ENCODE data around the gene SLC25A29.
"Not testable (repeated sequence)": the region's sequence is repeated elsewhere in the genome, so short reads cannot be mapped to it uniquely, and the experiment has no call there.

SLC25A29 gene

GRCh38 chr14:100330388-100330931, 24.2 kb upstream of the SLC25A29 start:
- DNase-seq: no peak

DNA sequence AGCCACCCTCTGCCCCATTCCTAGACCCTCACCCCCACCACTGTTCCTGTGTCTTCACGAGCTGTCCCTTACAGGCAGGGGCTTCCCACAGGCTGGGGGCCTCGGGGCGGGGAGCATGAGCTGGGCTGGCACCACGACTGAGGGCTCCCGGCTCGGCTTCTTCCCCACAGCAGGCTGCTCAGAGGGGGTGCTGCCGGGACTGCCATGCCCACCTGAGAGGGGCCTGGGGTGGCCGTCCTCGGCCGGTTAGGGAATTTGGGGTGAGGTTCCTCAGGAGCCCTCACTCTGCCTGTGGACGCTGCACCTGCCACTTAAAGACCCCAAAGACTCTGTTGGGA, 23.7 kb upstream of the SLC25A29 start:
- no peak for DNase-seq

GRCh38 chr14:100329233-100330006, 23.2 kb upstream of the SLC25A29 start:
- no peak for DNase-seq

- no peak for DNase-seq
Observed at GRCh38 chr14:100328495-100329163, 22.4 kb upstream of the SLC25A29 start.

DNA sequence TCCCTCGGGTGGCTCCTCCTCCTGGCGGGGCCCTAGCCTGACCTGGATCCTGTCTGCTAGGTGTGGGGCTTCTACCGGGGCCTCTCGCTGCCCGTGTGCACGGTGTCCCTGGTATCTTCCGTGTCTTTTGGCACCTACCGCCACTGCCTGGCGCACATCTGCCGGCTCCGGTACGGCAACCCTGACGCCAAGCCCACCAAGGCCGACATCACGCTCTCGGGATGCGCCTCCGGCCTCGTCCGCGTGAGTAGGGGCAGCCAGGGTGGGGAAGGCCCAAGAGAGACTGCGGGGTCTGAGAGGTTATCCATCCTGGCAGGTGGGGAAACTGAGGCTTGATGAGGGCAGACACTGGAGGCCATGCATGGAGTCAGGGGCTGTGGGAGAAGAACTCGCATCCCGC, 20.9 kb upstream of the SLC25A29 start:
- DNase-seq: no peak

GRCh38 chr14:100325958-100326357, 19.7 kb upstream of the SLC25A29 start:
- no peak for DNase-seq

DNA sequence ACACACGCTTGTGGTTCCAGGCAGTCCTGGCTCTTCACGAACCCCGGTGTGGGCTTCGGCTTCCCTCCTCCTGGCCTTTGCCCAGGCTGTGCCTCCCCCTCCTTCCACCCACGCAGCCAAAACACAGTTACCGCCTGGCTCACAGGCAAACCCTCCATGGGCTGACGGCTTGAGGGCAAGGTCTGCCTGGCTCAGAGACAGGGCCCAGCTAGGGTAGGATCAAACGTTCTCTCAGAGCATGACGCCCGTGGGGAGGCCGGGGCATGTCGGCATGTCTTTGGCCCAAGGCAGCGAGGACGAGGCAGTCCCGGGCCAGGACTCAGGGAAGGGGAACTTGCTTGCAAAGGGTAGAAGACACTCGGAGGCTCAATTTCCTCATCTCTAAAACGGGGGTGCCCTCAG, 19.0 kb upstream of the SLC25A29 start:
- DNase-seq: no peak

GRCh38 chr14:100323942-100324307, 17.7 kb upstream of the SLC25A29 start:
- DNase-seq: no peak

DNA sequence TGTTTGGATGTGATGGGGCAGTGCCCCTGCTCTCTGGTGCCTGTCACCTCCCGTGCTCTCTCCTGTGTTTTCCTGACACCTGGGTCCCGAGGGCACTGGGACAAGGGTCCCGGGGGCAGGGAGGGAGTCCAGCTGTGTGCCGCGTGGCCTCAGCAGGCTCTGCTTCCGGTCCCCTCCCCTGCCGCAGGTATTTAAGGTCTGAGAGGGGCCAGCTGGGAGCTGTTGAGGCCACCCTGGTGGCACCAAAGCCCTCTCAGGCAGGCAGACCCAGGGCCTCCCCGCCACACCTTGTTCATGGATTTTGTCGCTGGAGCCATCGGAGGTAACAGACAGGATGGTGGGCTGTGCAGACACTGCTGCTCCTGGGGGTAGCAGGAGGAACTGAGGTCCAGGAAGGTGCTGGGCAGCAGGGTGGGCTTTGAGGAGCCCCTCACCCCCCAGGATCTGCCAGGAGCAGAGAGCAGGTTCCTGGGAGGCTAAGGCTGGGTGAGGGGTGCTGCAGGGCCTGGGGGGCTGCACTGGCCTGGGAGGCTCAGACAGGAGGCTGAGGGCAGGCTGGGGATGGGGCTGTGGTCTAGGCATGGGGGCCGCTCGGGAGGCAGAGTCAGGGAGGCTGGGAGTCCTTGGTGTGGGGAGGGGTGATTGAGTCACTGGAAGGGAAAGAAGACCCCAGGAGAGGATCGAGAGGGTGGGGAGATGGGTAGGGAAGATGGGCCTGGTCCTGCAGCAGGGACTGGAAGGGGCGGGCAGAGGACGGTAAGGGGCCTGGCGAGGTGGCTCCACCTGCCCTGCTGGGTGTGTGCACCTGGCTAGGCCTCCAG, 17.1 kb upstream of the SLC25A29 start, which contains the start of gene SLC25A47:
Gene SLC25A47 (plus strand): TSS at position 219 of the 821 bp plus-strand sequence. CDS start 76 bp downstream, at position 295.
- DNase-seq: no peak

GRCh38 chr14:100322138-100322957, 16.1 kb upstream of the SLC25A29 start:
- DNase-seq: no peak

- DNase-seq: no peak
Observed at GRCh38 chr14:100321473-100322137, 15.4 kb upstream of the SLC25A29 start.

DNA sequence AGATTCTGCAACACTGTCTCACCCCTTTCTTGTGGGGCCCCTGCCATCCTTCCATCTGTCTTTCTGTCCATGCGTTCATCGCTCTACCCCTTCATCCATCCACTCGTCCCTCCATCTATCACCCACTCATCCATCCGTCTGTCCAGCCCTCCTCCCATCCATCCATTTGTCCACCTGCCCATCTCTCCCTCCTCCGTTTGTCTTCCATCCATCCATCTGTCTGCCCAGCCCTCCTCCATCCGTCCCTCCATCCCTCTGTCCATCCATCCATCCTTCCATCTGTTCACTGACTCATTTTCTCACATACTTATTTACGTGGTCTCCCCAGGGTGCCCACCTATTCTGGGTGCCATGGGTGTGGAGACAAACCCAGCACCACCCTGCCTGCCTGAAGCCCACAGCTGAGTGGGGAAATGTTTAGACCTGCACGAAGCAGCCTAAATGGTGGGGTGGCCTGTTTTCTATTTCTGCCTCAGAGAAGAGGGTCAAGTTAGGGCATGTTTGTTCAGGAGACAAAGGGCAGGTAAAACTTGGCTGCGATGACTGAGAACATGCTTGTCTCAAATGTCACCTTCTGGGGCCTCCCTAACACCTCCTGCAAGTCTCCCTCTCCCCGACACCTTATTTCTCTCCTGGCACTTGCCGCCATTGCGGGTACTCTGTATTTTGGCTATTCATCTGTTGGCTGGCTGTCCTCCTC, 14.1 kb upstream of the SLC25A29 start:
- DNase-seq: no peak

DNA sequence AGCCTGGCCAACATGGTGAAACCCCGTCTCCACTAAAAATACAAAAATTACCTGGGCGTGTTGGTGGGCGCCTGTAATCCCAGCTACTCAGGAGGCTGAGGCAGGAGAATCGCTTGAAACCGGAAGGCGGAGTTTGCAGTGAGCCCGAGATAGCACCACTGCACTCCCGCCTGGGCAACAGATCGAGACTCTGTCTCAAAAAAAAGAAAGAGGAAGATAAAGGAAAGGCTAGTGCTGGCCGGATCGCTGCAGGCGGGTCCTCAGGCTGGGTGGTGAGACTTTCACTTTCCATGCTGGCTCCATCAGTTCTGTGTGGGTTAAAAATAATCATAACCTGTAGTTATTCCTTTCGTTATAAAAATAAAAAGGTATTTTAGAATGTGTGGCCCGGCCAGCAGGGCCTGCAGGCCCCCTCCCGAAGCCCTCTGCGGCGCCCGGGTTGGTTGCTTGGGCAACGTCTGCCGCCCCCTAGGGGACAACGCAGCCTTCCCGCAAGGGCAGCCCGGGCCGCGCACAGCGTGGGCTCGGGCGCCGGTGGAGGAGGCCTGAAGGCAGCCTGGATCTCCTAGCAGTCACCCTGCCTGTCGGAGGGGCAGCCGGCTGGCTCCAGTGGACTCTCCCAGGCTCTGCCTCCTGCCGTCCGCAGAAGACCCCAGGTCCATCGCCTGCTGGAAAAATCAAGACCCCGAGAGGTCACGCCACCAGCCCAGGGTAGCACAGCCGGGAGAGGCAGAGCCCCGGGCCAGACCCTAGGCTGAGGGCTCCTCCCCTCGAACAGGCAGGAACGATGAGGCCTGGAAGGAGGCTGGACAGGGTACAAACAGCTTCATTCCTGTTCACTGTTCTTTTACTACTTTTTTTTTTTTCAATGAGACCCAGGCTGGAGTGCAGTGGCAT, 11.9 kb upstream of the SLC25A29 start:
- DNase-seq: no peak

DNA sequence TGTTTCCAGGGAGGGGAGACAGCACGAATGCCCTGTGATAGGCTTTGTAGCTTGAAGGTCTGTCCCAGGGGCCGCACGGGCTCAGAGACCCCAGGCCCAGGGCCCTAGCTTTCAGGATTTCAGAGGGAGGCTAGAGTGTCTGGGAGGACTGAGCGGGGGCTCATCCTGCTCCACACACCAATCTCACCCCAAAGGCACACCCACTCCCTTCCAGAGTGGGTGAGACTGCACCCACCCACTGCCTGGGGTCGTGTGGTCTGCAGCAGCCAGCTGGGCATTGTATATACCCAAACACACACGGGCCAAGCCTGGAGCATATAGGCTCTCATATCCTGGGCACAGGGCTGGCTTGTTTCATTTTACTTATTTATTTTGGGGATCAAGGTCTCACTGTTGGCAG, 11.1 kb upstream of the SLC25A29 start:
- no peak for DNase-seq

DNA sequence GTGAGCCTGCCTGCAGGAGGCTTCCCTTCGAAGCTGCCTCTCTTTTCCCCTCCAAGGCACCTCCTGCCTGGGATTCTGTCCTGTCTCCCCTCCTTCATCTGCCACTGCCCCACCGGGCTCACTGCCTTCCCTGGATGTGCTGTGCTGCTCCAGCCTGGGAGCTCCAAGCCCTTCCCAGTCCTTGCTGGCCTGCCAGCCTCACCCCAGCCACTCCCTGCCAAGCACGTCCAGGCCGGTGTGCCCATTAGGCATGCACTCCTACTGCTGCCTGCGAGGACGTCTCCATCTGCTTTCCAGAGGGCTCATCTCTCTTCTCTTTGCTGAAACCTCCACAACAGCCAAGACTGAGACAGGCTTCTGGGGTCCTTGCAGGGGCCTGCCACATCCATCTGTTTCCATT, 8.5 kb upstream of the SLC25A29 start:
- no peak for DNase-seq

GRCh38 chr14:100313464-100314230, 7.4 kb upstream of the SLC25A29 start:
- DNase-seq: no peak

- no peak for DNase-seq
Observed at GRCh38 chr14:100312877-100313400, 6.7 kb upstream of the SLC25A29 start.

DNA sequence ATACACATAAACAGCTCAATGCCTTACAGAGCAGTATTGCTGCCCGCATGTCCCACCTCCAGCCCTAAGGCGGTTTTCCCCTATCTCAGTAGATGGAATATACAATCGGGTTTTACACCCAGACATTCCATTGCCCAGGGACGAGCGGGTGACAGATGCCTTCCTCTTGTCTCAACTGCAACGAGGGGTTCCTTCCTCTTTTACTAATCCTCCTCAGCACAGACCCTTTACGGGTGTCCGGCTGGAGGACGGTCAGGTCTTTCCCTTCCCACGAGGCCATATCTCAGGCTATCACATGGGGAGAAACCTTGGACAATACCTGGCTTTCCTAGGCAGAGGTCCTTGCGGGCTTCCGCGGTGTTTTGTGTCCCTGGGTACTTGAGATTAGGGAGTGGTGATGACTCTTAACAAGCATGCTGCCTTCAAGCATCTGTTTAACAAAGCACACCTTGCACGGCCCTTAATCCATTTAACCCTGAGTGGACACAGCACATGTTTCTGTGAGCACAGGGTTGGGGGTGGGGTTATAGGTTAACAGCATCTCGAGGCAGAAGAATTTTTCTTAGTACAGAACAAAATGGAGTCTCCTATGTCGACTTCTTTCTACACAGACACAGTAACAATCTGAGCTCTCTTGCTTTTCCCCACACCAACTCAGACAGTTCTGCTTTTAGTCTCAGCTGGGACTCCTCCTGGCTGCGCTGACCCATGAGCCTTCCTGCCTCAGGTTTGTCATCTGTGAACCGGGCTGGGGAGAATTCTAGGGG, 6.0 kb upstream of the SLC25A29 start:
- DNase-seq: not testable (repeated sequence)

All from NCI-H774 (cell line).